GM19324 (cell line): ENCODE data around the gene GLT8D1.
"Not testable (repeated sequence)": the region's sequence is repeated elsewhere in the genome, so short reads cannot be mapped to it uniquely, and the experiment has no call there.

Source experiments
- ATAC-seq: cut with Tn5 transposase; IDR thresholded peaks from one replicate; pipeline ENCODE4 v1.9.1; 2021; ENCODE audit warnings: mild to moderate bottlenecking, moderate library complexity; ENCODE audit not compliant: unreplicated experiment, low FRiP score

The GLT8D1 gene

GRCh38 chr3:52705688-52706686 lies at the start of gene GLT8D1, which contains the start of gene SPCS1:
GLT8D1 (minus strand) TSS chr3:52705791; CDS start chr3:52700460, 5,331 bp downstream.
SPCS1 (plus strand) TSS chr3:52706106; CDS start chr3:52706247, 141 bp downstream.
- ATAC-seq: peak; percentile 80

GRCh38 chr3:52754373-52754772 lies 48.8 kb upstream of the GLT8D1 start:
- ATAC-seq: no peak

DNA sequence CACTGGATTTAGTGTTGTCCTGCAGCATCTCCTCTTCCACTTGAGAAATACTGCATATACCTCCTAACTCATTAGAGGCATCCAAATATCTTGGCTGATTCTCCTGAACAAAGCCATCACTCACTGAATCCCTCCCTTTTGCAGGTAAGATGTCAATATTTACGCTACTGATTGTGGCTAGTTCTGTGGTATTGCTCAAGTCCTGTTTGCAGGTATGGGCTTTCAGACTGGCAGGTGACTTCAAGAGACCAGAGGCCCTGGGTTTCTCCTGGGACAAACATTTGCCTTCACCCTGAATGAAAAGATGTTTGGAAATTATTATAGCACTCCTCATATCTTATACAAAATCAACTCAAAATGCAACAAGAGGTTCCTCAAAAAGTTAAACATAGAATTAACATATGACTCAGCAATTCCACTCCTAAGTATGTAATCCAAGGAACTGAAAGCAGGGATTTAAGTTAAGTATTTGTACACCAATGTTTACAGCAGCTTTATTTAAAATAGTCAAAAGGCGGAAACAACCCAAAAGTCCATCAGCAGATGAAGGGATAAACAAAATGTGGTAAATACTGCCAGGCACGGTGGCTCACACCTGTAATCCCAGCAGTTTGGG lies 46.6 kb upstream of the GLT8D1 start:
- no peak for ATAC-seq

- ATAC-seq: no peak
These were observed 38.1 kb upstream of the GLT8D1 start for GRCh38 chr3:52743721-52744120.

DNA sequence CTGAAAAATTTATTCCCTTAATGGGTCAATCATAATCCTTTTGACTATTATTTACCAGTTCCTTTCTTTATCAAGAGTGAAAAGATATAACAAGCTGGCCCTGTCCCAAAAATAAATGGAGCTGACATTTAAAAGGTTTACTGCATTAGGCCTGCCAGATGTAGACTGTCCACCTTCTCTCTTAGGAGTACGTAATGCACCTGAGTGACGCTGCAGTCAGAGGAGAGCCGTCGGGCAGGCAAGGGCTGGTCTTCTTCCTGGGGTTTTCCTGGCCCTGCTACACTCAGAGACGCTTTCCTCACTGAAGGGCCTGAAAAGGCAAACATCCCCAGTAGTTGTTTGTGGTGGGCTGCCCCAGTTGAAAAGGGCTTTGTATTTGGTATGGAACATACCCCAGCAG lies 37.6 kb upstream of the GLT8D1 start:
- no peak for ATAC-seq

DNA sequence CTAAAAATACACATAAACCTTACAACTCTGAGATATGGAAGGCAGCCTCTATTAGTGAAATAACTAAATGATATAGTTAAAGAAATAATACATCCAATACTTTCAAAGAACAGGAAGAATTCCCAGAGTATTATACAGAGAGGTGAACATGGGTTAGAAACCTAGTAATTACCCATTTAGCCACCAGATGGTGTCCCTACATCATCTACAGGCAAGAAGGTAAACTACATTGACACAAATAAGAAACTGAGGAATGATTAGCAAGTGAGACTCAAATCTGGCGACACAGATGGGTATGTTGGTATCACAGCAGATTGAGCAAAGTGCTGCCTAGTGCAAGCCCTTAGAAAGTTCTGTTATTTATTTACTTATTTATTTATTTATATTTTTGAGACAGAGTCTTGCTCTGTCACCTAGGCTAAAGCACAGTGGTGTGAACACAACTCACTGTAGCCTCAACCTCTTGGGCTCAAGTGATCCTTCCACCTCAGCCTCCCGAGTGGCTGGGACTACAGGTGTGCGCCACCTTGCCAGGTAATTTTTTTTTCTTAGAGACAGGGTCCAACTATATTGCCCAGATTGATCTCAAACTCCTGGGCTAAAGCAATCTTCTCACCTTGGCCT lies 36.9 kb upstream of the GLT8D1 start:
- ATAC-seq: no peak

DNA sequence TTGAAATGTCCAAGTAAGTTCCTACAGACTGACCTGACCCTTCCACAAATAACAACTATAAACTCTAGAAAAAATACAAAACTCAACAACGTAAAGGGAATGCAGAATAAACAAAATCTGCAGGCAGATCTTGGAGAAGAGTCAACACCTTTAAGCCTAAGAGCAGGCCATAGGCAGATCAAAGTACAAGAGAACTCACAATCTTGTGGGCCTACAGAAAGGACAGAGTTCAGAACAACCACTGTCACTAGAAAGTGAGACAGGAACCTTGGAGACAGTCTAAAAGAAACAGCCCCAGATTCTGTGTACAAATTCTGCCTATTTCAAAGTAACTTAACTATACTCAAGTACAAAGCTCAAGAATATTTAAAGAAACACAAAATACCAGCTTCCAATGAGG lies 34.1 kb upstream of the GLT8D1 start:
- no peak for ATAC-seq

- no peak for ATAC-seq
These were observed 27.8 kb upstream of the GLT8D1 start for GRCh38 chr3:52733256-52733891.

- ATAC-seq: no peak
These were observed 26.0 kb upstream of the GLT8D1 start for GRCh38 chr3:52731590-52731989.

DNA sequence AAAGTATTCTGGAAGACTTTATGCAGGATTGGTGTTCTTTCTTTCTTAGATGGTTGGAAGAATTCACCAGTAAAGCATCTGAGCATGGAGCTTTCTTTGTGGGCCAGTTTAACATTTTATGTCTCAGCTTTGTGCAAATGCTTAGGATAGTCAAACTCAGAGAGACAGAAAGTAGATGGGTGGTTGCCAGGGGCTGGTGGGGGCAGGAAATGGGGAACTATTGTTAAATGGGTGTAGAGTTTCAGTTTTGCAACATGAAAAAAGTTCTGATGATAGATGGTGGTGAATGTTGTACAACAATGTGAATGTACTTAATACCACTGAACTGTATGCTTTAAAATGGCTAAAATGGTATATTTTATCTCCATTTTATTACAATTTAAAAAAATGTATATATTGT lies 25.1 kb upstream of the GLT8D1 start:
- ATAC-seq: no peak

DNA sequence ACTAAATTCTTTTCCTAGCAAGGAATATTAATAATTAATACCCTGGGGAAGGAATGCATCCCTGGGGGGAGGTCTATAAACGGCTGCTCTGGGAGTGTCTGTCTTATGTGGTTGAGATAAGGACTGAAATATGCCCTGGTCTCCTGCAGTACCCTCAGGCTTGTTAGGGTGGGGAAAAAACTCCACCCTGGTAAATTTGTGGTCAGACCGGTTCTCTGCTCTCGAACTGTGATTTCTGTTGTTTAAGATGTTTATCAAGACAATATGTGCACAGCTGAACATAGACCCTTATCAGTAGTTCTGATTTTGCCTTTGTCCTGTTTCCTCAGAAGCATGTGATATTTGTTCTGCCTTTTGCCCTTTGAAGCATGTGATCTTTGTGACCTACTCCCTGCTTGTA lies 23.2 kb upstream of the GLT8D1 start:
- not testable (repeated sequence) for ATAC-seq

DNA sequence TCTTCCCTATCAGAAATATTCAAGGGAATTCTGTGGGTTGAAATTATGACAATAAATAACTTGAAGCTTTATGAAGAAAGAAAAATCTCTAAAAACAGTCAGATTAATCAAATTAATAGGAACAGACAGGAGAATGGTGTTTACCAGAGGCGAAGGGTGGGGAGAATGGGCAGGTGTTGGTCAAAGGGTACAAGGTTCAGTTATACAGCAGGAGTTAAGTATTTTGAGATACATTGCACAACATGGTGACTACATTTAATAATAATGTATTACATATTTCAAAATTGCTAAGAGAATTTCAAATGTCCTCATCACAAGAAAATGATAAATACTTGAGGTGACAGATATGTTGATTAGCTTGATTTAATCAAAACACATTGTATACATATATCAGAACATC lies 18.9 kb upstream of the GLT8D1 start:
- no peak for ATAC-seq

DNA sequence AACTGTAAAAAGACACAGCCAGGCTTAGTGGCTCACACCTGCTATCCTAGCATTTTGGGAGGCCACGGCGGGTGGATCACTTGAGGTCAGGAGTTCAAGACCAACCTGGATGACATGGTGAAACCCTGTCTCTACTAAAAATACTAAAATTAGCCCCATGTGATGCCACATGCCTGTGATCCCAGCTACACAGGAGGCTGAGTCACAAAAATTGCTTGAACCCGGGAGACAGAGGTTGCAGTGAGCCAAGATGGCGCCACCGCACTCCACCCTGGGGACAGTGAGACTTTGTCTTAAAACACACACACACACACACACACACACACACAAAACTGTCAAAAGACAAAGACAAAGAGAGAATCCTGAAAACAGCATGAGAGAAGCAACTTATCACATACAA lies 18.3 kb upstream of the GLT8D1 start:
- ATAC-seq: no peak

DNA sequence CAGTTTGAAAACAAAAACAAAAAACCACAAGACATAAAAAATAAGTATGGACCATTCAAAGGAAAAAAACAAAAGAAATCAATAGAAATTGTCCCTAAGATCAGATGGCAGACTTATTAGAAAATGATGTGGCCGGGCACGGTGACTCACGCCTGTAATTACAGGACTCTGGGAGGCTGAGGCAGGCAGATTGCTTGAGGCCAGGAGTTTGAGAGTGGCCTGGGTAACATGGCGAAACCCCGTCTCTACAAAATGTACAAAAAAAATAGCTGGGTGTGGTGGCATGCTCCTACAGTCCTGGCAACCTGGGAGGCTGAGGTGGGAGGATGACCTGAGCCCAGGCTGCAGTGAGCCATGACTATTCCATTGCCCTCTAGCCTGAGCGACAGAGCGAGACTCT lies 16.9 kb upstream of the GLT8D1 start:
- ATAC-seq: no peak

- ATAC-seq: no peak
These were observed 16.1 kb upstream of the GLT8D1 start for GRCh38 chr3:52721730-52722008.

DNA sequence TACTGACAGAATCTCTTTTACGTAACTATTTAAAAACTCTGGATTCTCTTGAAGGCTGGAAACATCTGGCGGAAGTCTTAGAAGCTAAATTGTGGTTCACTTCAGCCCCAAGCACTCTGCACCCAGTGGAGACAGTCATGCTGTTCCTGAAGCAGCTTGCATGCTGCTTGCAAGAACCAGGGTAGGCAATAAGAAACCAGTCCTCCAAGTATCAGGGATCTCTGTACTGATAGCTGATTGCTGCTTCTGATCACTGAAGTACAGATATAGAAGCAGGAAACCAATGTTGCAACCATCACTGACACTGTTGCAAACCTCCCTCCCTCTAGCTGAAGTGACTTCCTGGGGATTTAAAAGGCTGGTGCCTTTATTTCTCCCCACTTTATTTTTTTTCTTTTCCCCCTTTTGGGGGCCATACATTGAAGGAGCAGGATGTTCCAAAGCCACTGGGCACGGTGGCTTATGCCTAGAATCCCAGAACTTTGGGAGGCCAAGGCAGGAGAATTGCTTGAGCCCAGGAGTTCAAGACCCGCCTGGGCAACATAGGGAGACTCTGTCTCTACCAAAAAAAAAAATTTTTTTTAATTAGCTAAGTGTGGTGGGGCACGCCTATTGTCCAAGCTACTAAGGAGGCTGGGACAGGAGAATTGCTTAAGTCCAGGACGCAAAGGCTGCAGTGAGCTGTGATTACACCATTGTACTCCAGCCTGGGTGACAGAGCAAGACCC lies 15.6 kb upstream of the GLT8D1 start:
- no peak for ATAC-seq

- ATAC-seq: no peak
These were observed 14.0 kb upstream of the GLT8D1 start for GRCh38 chr3:52719618-52720017.

GRCh38 chr3:52715714-52716305 lies 10.2 kb upstream of the GLT8D1 start:
- no peak for ATAC-seq

DNA sequence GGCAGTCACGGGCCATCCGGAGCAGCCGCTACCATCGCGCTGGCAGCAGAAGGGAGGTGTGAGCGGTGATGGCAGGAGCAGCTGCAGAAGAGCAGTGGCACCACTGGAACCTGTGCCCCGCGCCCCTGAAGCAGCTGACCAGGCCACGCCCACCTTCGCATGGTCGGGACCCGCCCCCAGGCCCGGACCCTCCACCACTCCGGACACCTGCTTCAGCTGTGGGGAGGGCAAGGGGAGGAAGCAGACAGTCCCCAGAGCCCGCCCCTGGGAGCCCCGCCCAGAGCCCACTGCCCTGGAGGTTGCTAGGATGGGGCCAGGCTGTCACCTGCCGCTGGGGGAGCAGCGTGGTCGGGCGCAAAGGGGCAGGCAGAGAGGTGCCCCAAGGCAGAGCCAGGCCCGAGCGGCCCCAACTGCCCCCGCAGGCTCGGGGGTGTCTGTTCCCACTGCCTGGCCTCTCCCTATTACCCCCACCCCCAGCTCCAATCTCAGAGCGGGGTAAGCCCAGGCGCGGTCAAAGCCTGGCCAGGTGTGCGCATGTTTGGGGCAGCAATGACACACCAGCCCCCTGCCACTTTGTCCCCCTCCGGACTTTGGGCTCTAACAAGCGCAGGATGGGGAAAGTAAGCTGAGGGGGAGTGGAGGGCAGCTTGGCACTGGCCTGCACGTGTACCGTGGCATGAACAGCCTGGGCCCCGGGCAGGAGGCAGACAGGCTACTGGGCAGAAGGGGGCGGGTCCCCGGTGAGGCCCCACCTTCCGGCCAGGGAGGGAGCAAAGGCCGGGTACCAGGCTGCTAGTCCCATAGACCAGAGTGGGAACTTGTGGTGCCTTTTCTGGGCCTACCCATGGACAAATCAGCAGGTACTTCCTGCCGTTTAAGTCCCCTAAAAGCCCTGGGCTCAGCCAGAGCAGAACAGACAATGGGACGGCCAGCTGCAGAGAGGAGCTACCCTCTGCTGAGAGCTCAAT lies 9.0 kb upstream of the GLT8D1 start:
- ATAC-seq: no peak
